Measurements from ENCODE around the gene DPH1. TPM values are rescaled to one million over a fixed set of nuclear protein-coding genes. Genes with fewer than 3 reads are reported as not detected.

The DPH1 gene
- total and polyA plus RNA-seq, 9 donors = 27.5 to 77.7 (median 46.0) TPM

- Histone ChIP-seq H3K27ac (peak overlapping the region in 1 of 2 donors; percentile 27), H3K4me3 (no peak overlapping the region), H3K9me3 (no peaks in the 10 kb centered on the region), H3K27me3 (no peaks in the 10 kb centered on the region), H3K36me3 (no peaks in the 10 kb centered on the region), H3K4me1 (ENCODE audit: insufficient read depth) (peaks cover 43% of the 10 kb centered on the region)
- WGBS, 3 donors = 56 to 60% (median 60%) methylated on average over 10 of the region's 10 CpGs
- DNase-seq = no peak
- intact Hi-C loops (cut with DNase I) = no loop called here
- TF ChIP-seq POLR2A (IDR thresholded peaks at IDR 0.05) = no peak
- no peak for TF ChIP-seq EP300 (IDR thresholded peaks at IDR 0.05)
- TF ChIP-seq CTCF (IDR thresholded peaks at IDR 0.05) = no peak
These were observed 36.0 kb downstream of the DPH1 start for GRCh38 chr17:2065949-2066400.

- no peak for DNase-seq
- TF ChIP-seq POLR2A (IDR thresholded peaks at IDR 0.05) = no peak
- no peak for TF ChIP-seq CTCF (IDR thresholded peaks at IDR 0.05)
- no peak for TF ChIP-seq EP300 (IDR thresholded peaks at IDR 0.05)
- Histone ChIP-seq H3K4me3 (no peak overlapping the region), H3K27ac (peak overlapping the region in 1 of 2 donors; percentile 49), H3K9me3 (no peaks in the 10 kb centered on the region), H3K36me3 (no peaks in the 10 kb centered on the region), H3K4me1 (ENCODE audit: insufficient read depth) (peaks cover 44% of the 10 kb centered on the region), H3K27me3 (no peaks in the 10 kb centered on the region)
- intact Hi-C loops (cut with DNase I) = no loop called here
- WGBS, 3 donors = 41 to 47% (median 42%) methylated on average over 14 of the region's 14 CpGs
These were observed 37.2 kb downstream of the DPH1 start for GRCh38 chr17:2067048-2067561.

GRCh38 chr17:2067608-2068024 is 37.7 kb downstream of the DPH1 start:
- TF ChIP-seq EP300 (IDR thresholded peaks at IDR 0.05) = no peak
- no peak for TF ChIP-seq CTCF (IDR thresholded peaks at IDR 0.05)
- Histone ChIP-seq H3K4me3 (no peak overlapping the region), H3K27me3 (no peaks in the 10 kb centered on the region), H3K36me3 (no peaks in the 10 kb centered on the region), H3K27ac (peak overlapping the region in 1 of 2 donors; percentile 49), H3K4me1 (ENCODE audit: insufficient read depth) (peaks cover 44% of the 10 kb centered on the region), H3K9me3 (no peaks in the 10 kb centered on the region)
- DNase-seq = peak in 2 of 5 donors; percentile 46 to 62
- intact Hi-C loops (cut with DNase I) = no loop called here
- 19 to 26% (median 24%) methylated on average over 5 of the region's 5 CpGs for WGBS, 3 donors

GRCh38 chr17:2068031-2068518 is 38.1 kb downstream of the DPH1 start:
- 9 to 21% (median 17%) methylated on average over 6 of the region's 6 CpGs for WGBS, 3 donors
- intact Hi-C loops (cut with DNase I) = no loop called here
- Histone ChIP-seq H3K4me3 (no peak overlapping the region), H3K9me3 (no peaks in the 10 kb centered on the region), H3K27me3 (no peaks in the 10 kb centered on the region), H3K4me1 (ENCODE audit: insufficient read depth) (peaks cover 40% of the 10 kb centered on the region), H3K27ac (peak overlapping the region in 1 of 2 donors; percentile 49), H3K36me3 (no peaks in the 10 kb centered on the region)
- TF ChIP-seq CTCF (IDR thresholded peaks at IDR 0.05) (no peak), EP300 (IDR thresholded peaks at IDR 0.05) (no peak), POLR2A (IDR thresholded peaks at IDR 0.05) (no peak)
- DNase-seq = no peak

Data from ovary (tissue), 9 donors.